Stimulated activated CD8-positive, alpha-beta memory T cell treated with anti-CD3 and anti-CD28 coated beads, Interleukin-15, amount 100 ng/mL, for 4 hours (primary cell): ENCODE results near the gene CPNE7.

Experiments used
- DNase-seq, 2 donors: peaks; one replicate each; pipeline ENCODE4 v3.0.0-alpha.2; 2020; ENCODE audit warnings: low read depth in 2 of 2

Gene CPNE7

GRCh38 chr16:89575247-89576152 is at the start of gene CPNE7:
CPNE7 (plus strand) TSS chr16:89575758; CDS start chr16:89575898, 140 bp downstream.
- no peak for DNase-seq

DNA sequence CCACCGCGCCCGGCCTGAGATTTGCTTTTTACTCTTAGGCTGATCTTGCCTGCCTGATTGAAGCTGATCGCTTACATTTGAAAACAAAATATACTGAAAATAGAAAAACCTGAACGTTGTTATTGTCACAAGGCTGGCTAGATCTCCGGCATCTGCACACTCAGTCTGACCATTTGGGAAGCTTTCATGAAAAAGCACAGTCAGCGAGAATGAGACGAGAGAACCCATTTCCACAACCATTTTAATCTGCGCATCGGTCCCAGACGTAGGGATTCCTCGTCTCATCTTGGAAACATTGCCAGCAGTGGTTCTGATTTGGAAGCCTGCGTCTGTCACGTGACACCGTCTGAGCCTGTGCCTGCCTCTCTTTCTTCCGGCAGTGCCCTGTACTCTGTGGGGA is 46.5 kb upstream of the CPNE7 start:
- no peak for DNase-seq

DNA sequence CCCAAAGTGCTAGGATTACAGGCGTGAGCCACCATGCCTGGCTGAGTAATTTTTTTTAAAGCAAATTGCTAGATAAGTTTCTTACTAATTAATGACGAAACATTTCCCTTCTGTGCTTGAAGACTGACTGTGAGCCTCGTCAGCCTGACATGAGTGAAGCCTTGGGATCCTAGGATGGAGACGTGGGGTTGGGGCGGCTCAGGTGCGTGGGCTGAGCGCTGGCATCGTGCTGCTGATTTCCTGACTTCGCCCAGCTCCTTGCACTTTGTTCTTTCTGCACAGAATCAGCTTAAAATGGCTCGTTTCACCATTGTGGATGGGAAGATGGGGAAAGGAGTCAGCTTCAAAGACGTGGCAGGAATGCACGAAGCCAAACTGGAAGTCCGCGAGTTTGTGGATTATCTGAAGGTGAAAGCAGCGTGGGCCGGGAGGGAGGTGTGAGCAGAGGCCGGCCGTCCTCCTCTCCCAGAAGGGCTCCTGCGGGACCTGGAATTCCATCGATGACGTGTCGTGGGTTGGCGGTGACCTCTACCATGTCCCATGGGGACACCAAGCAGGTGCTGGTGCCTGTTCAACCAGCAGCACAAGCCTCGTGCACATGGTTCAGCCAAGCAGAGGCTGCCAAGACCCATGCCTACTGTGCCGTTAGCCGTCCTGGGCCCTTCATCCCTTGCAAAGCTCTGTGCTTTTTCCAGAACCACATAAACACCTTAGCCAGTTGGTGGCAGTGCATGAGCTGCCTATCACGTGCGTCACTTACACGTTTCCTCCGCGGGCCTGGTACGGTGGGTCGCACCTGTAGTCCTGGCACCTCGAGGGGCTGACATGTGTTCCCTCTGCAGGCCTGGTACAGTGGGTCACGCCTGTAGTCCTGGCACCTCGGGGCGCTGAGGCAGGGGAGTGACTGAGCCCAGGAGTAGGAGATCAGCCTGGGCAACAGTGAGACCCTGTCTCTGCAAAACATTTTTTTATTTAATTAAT is 44.9 kb upstream of the CPNE7 start:
- no peak for DNase-seq

GRCh38 chr16:89531821-89532526 is 43.6 kb upstream of the CPNE7 start:
- DNase-seq: no peak

- no peak for DNase-seq
These were observed 41.3 kb upstream of the CPNE7 start for GRCh38 chr16:89534252-89534756.

DNA sequence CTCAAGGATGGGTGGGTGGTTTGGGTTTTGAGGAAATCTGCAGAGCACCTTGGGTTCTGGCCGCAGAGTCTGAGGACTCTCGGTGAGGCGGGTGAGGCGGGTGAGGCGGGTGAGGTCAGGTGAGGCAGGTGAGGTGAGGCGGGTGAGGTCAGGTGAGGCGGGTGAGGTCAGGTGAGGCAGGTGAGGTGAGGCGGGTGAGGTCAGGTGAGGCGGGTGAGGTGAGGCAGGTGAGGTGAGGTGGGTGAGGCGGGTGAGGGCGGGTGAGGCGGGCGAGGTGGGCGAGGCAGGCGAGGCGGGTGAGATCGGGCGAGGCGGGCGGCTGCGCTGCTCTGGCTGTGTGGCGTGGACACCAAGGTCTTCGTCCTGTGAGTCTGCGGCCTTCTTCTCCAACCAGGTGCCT is 39.2 kb upstream of the CPNE7 start:
- DNase-seq: no peak

DNA sequence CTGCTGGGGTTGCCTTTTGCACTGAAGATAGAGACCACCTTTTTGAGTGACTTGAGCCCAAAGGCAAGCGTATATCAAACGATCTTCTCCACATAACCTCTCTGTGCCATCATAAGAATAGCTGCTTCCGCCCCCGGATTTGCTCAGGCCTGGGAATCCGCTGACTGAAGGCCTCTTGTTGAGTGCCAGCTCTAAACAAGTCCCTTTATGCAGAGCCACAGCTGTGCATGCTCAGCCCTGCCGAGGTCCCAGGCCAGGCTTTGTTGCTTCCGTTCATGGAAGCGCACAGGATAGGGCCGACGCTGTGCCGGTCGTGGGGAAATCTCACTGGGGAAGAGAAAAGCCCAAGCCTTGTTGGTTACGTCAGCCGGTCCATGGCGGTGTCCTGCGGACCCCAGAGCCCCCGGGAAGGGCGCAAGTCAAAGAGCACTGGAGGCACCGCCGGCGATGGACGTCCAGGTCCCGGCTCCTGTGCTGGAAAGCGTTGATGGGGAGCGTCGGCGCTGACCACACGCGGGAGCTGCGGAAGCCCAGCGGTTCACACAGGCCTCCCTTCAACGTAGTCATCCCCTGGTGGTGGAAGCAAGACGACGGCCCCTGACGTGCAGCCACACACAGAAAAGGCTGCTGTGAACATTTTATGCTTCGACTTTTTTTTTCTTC is 38.5 kb upstream of the CPNE7 start:
- DNase-seq: no peak

GRCh38 chr16:89537549-89537925 is 38.0 kb upstream of the CPNE7 start:
- no peak for DNase-seq

- no peak for DNase-seq
These were observed 37.3 kb upstream of the CPNE7 start for GRCh38 chr16:89538286-89538685.

- no peak for DNase-seq
These were observed 35.0 kb upstream of the CPNE7 start for GRCh38 chr16:89540557-89540956.

- no peak for DNase-seq
These were observed 33.8 kb upstream of the CPNE7 start for GRCh38 chr16:89541792-89542191.

- DNase-seq: no peak
These were observed 31.4 kb upstream of the CPNE7 start for GRCh38 chr16:89544113-89544512.

DNA sequence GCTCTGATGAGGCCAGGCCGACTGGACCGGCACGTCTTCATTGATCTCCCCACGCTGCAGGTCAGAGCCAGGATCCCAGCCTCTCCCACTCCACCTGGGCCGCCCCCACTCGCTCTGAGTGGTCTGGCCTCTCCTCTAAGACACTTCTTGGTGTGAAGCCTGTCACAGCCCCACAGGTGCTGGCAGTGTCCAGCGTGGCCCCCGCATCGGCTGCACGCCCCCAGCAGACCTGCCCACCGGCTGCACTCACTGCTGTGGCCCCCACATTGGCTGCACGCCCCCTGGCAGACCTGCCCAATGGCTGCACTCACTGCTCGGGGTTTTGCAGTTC is 30.9 kb upstream of the CPNE7 start:
- no peak for DNase-seq

- DNase-seq: no peak
These were observed 30.3 kb upstream of the CPNE7 start for GRCh38 chr16:89545044-89545830.

- DNase-seq: no peak
These were observed 29.6 kb upstream of the CPNE7 start for GRCh38 chr16:89545831-89546574.

GRCh38 chr16:89546781-89547180 is 28.8 kb upstream of the CPNE7 start:
- DNase-seq: no peak

- DNase-seq: no peak
These were observed 28.3 kb upstream of the CPNE7 start for GRCh38 chr16:89547291-89547690.

DNA sequence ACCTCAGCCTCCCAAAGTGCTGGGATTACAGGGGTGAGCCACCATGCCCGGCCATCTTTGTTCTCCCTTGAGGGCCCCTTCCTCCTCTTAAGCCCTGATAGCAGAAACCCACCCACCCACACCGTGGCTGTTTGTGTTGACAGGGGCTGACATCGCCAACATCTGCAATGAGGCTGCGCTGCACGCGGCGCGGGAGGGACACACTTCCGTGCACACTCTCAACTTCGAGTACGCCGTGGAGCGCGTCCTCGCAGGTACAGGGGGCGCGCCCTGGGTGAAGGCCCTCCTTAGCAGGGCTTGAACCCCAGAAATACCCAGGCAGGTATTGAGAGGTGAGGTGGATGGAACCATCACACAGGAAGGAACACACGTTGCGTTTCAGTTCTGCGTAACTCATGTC is 27.7 kb upstream of the CPNE7 start:
- no peak for DNase-seq

DNA sequence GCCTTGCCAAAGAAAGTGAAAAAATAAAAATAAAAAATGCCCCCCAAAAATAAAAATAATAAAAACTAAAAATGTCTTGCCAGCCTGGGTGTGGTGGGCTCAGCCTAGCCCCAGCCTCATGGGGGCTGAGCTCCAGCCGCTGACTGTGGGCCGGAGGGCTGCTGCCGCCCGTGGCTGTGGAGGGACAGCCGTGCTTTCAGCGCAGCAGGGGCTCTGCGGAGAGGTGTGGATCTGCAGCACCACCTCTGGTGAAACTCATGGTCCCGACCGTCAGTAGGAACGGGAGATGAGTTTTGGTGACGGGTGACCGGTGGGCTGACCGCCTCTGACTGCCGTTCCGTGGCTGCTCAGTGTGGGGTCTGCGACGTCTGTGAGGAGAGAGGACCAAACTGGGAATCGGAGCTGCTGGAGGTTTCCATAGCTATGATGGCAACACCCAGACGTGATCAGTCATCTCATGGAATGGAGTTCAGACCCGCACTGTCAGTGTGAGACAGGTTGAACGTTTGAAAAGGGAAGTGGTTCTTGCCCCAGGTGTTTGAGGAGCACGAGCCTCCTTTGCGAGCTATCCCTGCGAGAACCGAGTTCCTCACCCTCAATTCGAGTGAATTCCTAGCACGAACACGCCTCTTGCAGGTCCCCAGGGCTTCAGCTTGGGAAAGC is 27.1 kb upstream of the CPNE7 start:
- no peak for DNase-seq
